ENCODE data around the gene YJU2. TPM values are rescaled to one million over a fixed set of nuclear protein-coding genes. Genes with fewer than 3 reads are reported as not detected.

Gene YJU2
- total RNA-seq, 1 donor from 2014 or later: 22.1 TPM

- no peak for DNase-seq (ENCODE audit: low spot score in 2 of 2, unreplicated experiment in 2 of 2)
- TF ChIP-seq, protein P1, sequence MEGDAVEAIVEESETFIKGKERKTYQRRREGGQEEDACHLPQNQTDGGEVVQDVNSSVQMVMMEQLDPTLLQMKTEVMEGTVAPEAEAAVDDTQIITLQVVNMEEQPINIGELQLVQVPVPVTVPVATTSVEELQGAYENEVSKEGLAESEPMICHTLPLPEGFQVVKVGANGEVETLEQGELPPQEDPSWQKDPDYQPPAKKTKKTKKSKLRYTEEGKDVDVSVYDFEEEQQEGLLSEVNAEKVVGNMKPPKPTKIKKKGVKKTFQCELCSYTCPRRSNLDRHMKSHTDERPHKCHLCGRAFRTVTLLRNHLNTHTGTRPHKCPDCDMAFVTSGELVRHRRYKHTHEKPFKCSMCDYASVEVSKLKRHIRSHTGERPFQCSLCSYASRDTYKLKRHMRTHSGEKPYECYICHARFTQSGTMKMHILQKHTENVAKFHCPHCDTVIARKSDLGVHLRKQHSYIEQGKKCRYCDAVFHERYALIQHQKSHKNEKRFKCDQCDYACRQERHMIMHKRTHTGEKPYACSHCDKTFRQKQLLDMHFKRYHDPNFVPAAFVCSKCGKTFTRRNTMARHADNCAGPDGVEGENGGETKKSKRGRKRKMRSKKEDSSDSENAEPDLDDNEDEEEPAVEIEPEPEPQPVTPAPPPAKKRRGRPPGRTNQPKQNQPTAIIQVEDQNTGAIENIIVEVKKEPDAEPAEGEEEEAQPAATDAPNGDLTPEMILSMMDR (IDR thresholded peaks at IDR 0.05; ENCODE audit: unreplicated experiment): no peak
- Mint-ChIP-seq H3K4me1 (no peaks in the 10 kb centered on the region), H3K36me3 (peaks cover 16% of the 10 kb centered on the region), H3K4me3 (no peak overlapping the region), H3K9me3 (no peaks in the 10 kb centered on the region), H3K27ac (no peak overlapping the region), H3K27me3 (ENCODE audit: low read depth) (no peaks in the 10 kb centered on the region)
Observed at GRCh38 chr19:4264812-4265211, 17.9 kb downstream of the YJU2 start.

DNA sequence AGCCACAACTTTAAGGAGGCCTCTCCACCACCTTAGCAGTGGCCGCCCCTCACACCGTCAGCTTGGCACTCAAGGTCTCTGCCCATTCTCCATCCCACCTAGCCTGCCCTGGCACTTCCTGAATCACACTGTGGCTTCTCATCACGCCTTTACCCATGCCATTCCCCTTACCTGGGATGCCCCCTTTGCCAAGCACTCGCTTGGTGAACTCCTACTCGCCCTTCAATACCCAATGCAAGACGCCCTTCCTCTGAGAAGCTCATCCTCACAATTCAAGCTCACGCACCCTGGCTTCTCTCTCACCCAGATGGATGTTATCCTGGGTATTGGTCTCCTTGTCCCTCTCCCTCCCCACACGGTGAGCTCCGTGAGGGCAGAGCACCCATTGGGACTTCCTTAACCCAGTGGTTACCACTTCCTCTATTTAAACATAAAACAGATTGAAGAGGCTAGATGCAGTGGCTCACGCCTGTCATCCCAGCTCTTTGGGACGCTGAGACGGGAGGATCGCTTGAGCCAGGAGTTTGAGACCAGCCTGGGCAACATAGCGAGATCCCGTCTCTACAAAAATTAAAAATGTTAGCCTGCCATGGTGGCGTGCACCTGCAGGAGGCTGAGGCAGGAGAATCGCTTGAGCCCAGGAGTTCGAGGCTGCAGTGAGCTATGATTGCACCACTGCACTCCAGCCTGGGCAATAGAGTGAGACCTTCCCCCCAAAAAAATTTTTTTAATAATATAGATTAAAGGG is 19.5 kb downstream of the YJU2 start:
- Mint-ChIP-seq H3K27me3 (ENCODE audit: low read depth) (no peaks in the 10 kb centered on the region), H3K4me1 (no peaks in the 10 kb centered on the region), H3K4me3 (no peak overlapping the region), H3K9me3 (no peaks in the 10 kb centered on the region), H3K27ac (no peak overlapping the region), H3K36me3 (peaks cover 10% of the 10 kb centered on the region)
- DNase-seq (ENCODE audit: low spot score in 2 of 2, unreplicated experiment in 2 of 2): no peak
- TF ChIP-seq, protein P1 (IDR thresholded peaks at IDR 0.05; ENCODE audit: unreplicated experiment): no peak

DNA sequence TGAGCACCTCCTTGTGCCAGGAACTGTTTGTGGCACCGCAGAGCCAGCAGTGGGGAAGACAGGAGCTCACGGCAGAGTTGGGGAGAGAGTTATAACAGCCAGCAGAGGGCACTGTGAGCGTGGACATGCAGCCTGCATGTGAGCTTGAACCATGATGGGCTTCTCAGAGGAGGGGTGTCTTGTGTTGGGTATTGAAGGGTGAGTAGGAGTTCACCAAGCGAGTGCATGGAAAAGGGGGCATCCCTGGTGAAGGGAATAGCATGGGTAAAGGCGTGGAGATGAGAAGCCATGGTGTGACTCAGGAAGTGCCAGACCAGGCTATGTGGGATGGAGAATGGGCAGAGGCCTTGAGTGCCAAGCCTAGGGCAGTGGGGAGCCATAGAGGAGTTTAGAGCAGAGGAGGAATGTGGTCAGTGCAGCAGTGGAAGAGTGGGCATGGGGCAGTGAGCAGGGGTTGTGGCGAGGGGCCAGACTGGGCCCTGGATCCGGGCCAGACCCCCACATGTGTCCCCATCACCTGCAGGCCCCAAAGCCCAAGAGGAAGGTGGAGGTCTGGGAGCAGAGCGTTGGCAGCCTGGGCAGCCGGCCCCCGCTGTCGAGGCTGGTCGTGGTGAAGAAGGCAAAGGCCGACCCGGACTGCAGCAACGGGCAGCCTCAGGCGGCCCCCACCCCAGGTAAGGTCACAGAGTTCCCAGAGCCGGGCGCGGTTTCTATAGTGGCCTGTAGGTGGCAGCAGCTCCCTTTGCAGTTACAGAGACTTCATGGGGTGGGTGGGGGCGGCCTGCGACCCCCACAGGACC is 20.4 kb downstream of the YJU2 start:
- H3K9me3 Mint-ChIP-seq: no peaks in the 10 kb centered on the region
- no peaks in the 10 kb centered on the region for H3K4me1 Mint-ChIP-seq
- TF ChIP-seq, protein P1 (IDR thresholded peaks at IDR 0.05; ENCODE audit: unreplicated experiment): peak; percentile 81
- peaks cover 12% of the 10 kb centered on the region for H3K36me3 Mint-ChIP-seq
- H3K27me3 Mint-ChIP-seq (ENCODE audit: low read depth): no peaks in the 10 kb centered on the region
- no peak overlapping the region for H3K27ac Mint-ChIP-seq
- no peak overlapping the region for H3K4me3 Mint-ChIP-seq
- peak in 1 of 2 experiments; percentile 67 for DNase-seq (ENCODE audit: low spot score in 2 of 2, unreplicated experiment in 2 of 2)

- no peaks in the 10 kb centered on the region for H3K4me1 Mint-ChIP-seq
- TF ChIP-seq, protein P1 (IDR thresholded peaks at IDR 0.05; ENCODE audit: unreplicated experiment): peak; percentile 44
- H3K4me3 Mint-ChIP-seq: no peak overlapping the region
Observed at GRCh38 chr19:4267901-4268815, 21.3 kb downstream of the YJU2 start.

DNA sequence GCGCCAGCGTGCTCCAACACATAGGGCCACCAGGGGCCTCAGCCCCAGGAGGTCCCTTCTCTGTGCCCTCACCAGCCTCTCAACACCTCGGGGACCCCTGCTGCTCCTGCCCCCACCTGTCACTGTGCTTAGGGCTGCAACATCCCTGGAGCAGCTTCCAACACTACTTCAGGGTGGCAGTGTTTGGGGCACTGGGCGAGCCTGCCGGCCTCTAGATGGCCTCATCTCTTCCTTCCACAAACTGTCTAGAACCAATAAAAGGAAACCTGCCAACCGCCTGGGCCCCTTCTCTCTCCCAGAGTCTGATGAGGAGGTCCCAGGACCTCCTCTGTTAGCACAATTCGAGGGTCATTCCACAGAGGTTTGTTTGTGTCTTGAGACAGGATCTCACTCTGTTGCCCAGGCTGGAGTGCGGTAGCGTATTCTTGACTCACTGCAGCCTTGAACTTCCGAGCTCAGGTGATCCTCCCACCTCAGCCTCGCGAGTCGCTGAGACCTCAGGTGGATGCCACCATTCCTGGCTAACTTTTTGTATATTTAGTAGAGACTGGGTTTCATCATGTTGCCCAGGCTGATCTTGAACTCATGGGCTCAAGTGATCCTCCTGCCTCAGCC is 22.0 kb downstream of the YJU2 start:
- Mint-ChIP-seq H3K36me3 (peaks cover 12% of the 10 kb centered on the region), H3K9me3 (no peaks in the 10 kb centered on the region), H3K27ac (no peak overlapping the region), H3K4me3 (no peak overlapping the region), H3K4me1 (no peaks in the 10 kb centered on the region), H3K27me3 (ENCODE audit: low read depth) (no peaks in the 10 kb centered on the region)
- DNase-seq (ENCODE audit: low spot score in 2 of 2, unreplicated experiment in 2 of 2): no peak
- TF ChIP-seq, protein P1 (IDR thresholded peaks at IDR 0.05; ENCODE audit: unreplicated experiment): no peak

More at GRCh38 chr19:4267901-4268815, 21.3 kb downstream of the YJU2 start:
- DNase-seq (ENCODE audit: low spot score in 2 of 2, unreplicated experiment in 2 of 2): no peak
- Mint-ChIP-seq H3K9me3 (no peaks in the 10 kb centered on the region), H3K27ac (no peak overlapping the region), H3K36me3 (peaks cover 12% of the 10 kb centered on the region), H3K27me3 (ENCODE audit: low read depth) (no peaks in the 10 kb centered on the region)
